GM18498 (cell line): ENCODE data around the gene CCDC78.

ENCODE experiments used
- ATAC-seq: cut with Tn5 transposase; IDR thresholded peaks from one replicate; pipeline ENCODE4 v1.9.1; 2021; ENCODE audit warnings: mild to moderate bottlenecking, moderate library complexity; ENCODE audit not compliant: unreplicated experiment

CCDC78 gene

GRCh38 chr16:680967-681745 lies 45.1 kb downstream of the CCDC78 start:
- no peak for ATAC-seq

GRCh38 chr16:680625-680945 lies 45.7 kb downstream of the CCDC78 start:
- ATAC-seq: peak; percentile 3

- peak; percentile 40 for ATAC-seq
Observed at GRCh38 chr16:679814-680624, 46.2 kb downstream of the CCDC78 start, which contains the start of gene STUB1. STUB1 (plus strand) TSS chr16:680410; CDS start chr16:680526, 116 bp downstream.

GRCh38 chr16:678858-679813 lies 47.1 kb downstream of the CCDC78 start:
- ATAC-seq: no peak

- no peak for ATAC-seq
Observed at GRCh38 chr16:678209-678857, 47.9 kb downstream of the CCDC78 start.

GRCh38 chr16:677316-678190 lies 48.7 kb downstream of the CCDC78 start:
- ATAC-seq: no peak

GRCh38 chr16:676913-677312 lies 49.3 kb downstream of the CCDC78 start:
- no peak for ATAC-seq

GRCh38 chr16:676565-676902 lies 49.7 kb downstream of the CCDC78 start:
- ATAC-seq: no peak

- no peak for ATAC-seq
Observed at GRCh38 chr16:675884-676564, 50.2 kb downstream of the CCDC78 start.

GRCh38 chr16:674968-675883 lies 51.0 kb downstream of the CCDC78 start, which contains the start of gene RHBDL1:
RHBDL1 (plus strand) TSS chr16:675671; CDS start chr16:675791, 120 bp downstream.
- ATAC-seq: no peak

- no peak for ATAC-seq
Observed at GRCh38 chr16:674214-674881, 51.9 kb downstream of the CCDC78 start.

GRCh38 chr16:673399-673991 lies 52.7 kb downstream of the CCDC78 start:
- no peak for ATAC-seq

- ATAC-seq: no peak
Observed at GRCh38 chr16:672851-673250, 53.4 kb downstream of the CCDC78 start.
